Hypothalamus (tissue), 51 donors: Measurements from ENCODE around the gene SEC31B.
A peak's percentile ranks its signal among the peaks of the same experiment; 100 is the strongest.

ENCODE experiments used
- DNase-seq, 51 donors: peaks; one replicate each; lab custom pipeline; 2025; lab: John Stamatoyannopoulos, UW

Gene SEC31B, protein sequence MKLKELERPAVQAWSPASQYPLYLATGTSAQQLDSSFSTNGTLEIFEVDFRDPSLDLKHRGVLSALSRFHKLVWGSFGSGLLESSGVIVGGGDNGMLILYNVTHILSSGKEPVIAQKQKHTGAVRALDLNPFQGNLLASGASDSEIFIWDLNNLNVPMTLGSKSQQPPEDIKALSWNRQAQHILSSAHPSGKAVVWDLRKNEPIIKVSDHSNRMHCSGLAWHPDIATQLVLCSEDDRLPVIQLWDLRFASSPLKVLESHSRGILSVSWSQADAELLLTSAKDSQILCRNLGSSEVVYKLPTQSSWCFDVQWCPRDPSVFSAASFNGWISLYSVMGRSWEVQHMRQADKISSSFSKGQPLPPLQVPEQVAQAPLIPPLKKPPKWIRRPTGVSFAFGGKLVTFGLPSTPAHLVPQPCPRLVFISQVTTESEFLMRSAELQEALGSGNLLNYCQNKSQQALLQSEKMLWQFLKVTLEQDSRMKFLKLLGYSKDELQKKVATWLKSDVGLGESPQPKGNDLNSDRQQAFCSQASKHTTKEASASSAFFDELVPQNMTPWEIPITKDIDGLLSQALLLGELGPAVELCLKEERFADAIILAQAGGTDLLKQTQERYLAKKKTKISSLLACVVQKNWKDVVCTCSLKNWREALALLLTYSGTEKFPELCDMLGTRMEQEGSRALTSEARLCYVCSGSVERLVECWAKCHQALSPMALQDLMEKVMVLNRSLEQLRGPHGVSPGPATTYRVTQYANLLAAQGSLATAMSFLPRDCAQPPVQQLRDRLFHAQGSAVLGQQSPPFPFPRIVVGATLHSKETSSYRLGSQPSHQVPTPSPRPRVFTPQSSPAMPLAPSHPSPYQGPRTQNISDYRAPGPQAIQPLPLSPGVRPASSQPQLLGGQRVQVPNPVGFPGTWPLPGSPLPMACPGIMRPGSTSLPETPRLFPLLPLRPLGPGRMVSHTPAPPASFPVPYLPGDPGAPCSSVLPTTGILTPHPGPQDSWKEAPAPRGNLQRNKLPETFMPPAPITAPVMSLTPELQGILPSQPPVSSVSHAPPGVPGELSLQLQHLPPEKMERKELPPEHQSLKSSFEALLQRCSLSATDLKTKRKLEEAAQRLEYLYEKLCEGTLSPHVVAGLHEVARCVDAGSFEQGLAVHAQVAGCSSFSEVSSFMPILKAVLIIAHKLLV

GRCh38 chr10:100519311-100520051 lies at the start of gene SEC31B:
Gene SEC31B (minus strand): TSS chr10:100519861. CDS start chr10:100516952, 2,909 bp downstream.
- DNase-seq: peak in 46 of 51 donors; percentile 5 to 69 (median 40)

DNA sequence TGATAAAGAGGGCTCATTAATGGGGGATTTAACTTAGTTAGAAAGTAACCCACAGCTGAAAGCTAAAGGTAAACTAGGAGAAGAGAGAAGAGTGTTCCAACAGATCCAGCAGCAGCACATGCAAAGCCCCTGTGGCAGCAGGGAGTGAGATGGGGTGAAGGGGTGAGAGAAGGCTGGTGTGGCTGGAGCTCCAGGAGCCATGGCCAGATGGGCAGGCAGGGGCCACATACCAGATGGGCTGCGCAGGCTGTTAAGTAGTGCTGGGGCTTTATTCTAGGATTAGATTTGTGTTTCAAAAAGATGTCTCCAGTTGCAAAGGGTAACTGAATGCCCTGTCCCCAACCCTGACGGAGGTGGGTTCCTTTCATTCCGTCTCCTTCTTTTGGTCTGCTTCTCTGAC lies 49.3 kb upstream of the SEC31B start:
- DNase-seq: no peak

GRCh38 chr10:100567826-100568225 lies 48.2 kb upstream of the SEC31B start:
- no peak for DNase-seq

DNA sequence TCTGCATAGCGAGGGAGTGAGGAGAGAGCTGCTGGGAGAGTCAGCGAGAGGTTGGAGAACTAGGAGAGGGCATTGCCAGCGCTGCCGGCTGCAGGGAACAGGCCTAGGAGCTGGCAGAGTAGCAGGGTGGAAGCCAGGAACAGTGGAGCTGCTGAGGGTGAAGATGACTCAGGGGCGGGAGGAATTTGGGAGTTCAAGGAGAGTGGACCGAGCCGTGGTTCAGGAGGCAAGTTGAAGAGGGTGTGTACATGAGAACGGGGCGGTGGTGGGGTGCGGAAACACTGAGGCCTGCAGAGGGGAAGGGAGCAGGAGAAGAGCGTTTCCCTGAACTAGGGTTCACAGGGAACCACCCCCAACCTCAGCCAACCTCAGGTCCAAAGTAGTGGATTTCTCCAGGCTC lies 47.6 kb upstream of the SEC31B start:
- DNase-seq: no peak

DNA sequence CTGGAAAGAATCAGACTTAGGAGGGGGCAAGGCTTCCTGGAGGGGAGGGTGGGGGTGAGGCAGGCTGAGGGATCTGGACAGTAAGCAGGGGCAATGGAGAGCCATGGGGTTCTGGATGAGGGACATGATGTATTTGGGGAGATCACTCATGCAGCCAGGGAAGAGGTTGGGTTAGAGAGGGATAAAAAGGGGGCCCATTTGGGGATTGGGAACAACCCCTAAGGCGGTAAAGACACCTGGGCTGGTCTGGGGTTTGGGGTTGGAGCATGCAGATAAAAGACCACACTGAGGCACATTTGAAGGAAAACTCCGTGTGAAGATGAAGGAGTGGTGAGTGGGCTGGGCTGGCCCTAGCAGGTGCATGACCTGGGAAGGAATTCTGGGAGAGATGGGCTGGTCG lies 46.9 kb upstream of the SEC31B start:
- DNase-seq: no peak

DNA sequence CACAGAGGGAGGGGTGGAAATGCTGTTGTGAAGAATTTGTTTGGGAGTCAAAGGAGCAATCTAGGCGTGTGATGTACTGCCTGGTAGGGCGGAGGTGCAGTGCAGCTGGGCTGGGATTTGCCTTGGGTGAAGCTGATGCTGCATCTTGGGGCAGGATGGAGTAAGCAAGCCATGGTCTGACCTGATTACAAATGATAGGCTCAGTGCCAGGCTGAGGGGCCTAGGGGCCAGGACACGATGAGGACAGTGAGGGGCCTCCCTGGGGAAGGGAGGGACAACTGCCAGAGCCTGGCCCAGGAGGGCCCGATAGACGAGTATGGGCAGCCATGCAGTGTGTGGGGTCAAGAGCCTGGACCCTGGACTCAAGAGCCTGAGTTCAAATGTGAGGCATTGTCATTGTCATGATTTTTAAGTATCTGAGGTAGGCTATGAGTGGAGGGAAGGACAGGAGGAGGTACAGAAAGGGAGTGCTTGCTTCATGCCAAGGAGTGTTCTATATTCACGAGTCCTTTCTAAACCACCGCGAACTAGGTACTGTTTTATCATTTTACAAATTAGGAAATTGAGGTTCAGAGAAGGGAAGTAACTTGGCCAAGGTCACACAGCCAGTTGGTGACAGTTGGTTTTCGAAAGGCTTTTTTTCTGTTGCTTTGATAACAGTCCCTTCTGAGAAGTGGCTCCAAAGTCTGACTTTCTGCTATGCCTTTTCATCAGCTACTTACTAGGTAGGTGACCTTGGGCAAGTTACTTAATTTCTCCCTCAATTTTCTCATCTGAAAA lies 45.7 kb upstream of the SEC31B start:
- no peak for DNase-seq

DNA sequence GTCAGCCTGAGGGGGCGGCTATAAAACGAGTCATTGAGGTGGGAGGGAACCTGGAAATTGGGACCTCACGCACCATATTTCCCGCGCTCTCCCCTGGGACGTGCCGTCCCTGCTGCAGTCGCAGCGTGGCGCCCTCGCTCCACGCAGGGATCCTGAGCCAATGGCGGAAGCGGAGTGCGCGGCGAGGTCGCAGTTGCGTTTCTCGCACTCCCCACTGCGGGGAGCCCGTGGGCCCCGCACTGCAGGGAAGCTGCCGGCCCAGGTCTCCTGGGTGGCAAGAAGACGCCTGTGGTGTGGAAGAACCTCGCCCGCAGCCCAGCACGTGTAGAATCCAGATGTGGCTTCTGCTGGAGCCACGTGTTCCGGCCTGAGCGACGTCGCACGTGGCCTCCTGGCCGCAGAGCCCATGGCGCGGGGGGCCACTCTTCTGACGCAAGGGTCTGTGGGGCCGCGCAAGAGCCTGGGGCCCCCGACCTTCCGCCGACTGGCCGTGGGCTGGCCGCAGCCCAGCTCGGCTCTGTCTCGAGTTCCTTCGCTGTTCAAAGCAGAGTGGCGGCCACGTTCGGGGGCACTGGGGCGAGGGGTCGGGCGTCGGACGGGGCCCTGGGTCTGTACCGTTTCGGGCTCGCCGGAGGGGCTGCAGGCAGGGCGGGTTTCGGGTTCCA lies 42.5 kb upstream of the SEC31B start:
- peak in 47 of 51 donors; percentile 3 to 77 (median 32) for DNase-seq

DNA sequence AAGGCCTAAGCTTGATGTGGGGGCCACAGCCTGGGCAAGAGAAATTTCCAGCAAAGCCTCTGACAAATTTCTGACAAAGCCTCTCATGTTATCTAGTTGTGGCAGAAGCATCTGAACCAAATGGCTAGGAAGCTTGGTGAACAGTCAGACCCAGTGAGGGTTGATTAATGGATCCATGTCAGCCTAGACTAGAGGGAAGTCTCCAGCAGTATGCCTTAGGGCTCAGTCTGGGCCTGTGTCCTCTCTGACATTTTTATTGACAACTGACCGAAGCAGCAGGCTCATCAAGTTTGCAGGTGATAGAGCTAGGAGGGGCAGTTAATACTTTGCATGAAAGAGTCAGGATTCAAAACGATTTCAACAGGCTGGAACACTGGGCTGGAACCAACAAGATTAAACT lies 41.3 kb upstream of the SEC31B start:
- DNase-seq: no peak

DNA sequence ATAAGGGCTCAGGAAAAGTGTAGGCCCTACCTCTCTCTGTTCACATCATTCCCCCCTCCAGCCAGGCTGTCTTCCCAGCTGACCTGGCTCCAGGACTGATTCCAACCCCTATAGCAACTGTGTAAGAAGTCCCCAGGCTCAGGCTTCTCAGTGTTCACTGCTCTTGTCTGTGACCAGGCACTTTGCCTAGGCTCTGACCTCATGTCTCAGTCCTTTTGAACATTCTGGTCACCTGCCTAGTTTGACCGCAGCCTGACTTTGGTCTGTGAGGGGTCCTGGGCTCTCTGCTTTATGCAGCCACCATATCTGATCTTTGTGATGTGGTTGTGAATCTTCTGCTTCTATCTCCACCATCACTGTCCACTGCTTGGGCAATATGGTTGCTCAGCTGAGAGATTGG lies 40.6 kb upstream of the SEC31B start:
- no peak for DNase-seq

DNA sequence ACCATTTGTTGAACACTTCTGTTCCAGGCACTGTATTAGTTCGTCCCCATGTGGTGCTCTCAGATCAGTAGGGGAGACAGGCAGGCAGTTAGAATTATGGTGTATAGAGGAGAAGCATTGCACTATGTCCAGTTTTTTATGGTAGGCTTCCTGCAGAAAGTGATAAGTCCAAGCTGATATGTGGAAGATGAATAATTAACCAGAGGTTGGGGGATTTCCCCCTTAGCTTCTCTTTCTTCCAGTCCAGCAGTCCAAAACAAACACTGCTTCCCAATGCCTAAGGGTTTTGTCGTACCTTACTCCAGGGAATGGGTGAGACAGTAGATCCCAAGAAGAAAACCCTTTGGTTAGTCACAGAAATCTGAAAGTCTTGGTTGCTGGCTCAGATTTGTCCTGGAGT lies 35.2 kb upstream of the SEC31B start:
- DNase-seq: no peak

DNA sequence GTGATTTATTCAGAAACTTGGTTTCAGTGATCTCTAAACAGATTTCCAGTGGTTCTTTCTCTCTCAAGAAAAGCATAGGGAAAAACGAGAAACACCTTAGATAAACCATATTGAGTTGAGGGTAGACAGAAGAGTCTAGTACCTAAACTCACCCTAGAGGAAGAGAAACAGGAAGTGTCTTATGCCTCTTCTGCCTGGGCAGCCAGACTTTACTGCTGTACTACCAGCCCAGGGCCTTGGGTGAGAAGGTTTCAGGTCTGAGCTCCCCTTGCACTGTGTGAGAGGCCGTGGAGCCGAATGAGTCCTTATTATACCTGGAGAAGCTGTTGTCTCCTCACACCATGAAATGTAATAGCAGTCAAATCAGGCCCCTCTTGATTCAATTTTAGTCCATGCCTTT lies 34.3 kb upstream of the SEC31B start:
- no peak for DNase-seq

DNA sequence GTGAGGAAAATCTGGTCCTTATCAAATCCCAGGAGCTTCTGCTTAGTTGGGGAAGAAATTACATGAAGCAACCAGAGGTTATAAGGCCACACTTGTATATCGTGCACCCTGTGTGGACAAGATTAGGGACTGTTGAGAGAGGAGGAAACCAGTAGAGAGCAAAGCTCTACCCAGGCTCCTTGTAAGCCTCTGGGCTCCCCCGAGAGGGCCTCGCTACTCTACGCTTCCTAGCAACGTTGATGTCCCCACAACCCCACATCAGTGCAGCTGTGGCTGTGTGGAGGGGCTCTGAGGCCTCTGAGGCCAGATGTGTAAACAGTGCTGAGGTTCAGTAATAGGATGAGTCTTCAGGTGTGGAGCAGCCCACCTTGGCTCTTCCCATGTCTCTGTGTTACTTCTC lies 32.1 kb upstream of the SEC31B start:
- no peak for DNase-seq

- DNase-seq: no peak
Measured at GRCh38 chr10:100551196-100551595, 31.5 kb upstream of the SEC31B start.

- no peak for DNase-seq
Measured at GRCh38 chr10:100544950-100545349, 25.3 kb upstream of the SEC31B start.

- no peak for DNase-seq
Measured at GRCh38 chr10:100537475-100537874, 17.8 kb upstream of the SEC31B start.

GRCh38 chr10:100535715-100536353 lies 16.2 kb upstream of the SEC31B start, which contains the start of gene HIF1AN:
Gene HIF1AN (plus strand): TSS chr10:100535943. CDS start chr10:100535959, 16 bp downstream.
- DNase-seq: peak; percentile 12 to 91 (median 77)

GRCh38 chr10:100535338-100535714 lies 15.7 kb upstream of the SEC31B start:
- DNase-seq: no peak

- DNase-seq: no peak
Measured at GRCh38 chr10:100534726-100535125, 15.1 kb upstream of the SEC31B start.
